Spleen (tissue), 7 donors: ENCODE results near the gene NCOA3.

Experiments
- CTCF ChIP-seq, 11 experiments: fragments of 200-600 bp in 7 of 11; fragments of 450-650 bp in 4 of 11; sonication (generic) in 4 of 11; IDR thresholded peaks in 8 of 11; conservative IDR thresholded peaks in 3 of 11; 1 replicate in 7 of 11; 2 replicates in 4 of 11; pipeline versions ENCODE4 v1.4.0 to v1.8.0; 2016 to 2021; ENCODE audit warnings: antibody characterized with exemption in 11 of 11, inconsistent platforms in 4 of 11, mild to moderate bottlenecking in 1 of 11
- POLR2A ChIP-seq, 3 donors: fragments of 450-650 bp; IDR thresholded peaks; one replicate each; pipeline ENCODE4 v1.5.1; 2017; ENCODE audit warnings: antibody characterized with exemption in 3 of 3, mild to moderate bottlenecking in 1 of 3
- POLR2AphosphoS5 ChIP-seq, 3 donors: sonication (generic); formaldehyde crosslinking; IDR thresholded peaks; one replicate each; pipeline ENCODE4 v1.5.1; 2017; ENCODE audit warnings: antibody characterized with exemption in 3 of 3
- donor health status: DM: no; HTN: no; CAD: no; lungs with moderate emphysema.
- donor health status: DM: no; HTN: no; CAD: no.
- donor health status: DM: no; HTN: no; CAD: no.

- TF ChIP-seq CTCF (IDR thresholded peaks at IDR 0.05 in 8 of 11, conservative IDR thresholded peaks at IDR 0.05 in 3 of 11), result no peak
- TF ChIP-seq POLR2A (IDR thresholded peaks at IDR 0.05), result no peak
- TF ChIP-seq POLR2AphosphoS5 (IDR thresholded peaks at IDR 0.05), result no peak
Measured at GRCh38 chr20:47631078-47631477, 129.4 kb downstream of the NCOA3 start.
